H1 (cell line): ENCODE results near the gene COPS7A. TPM values are rescaled to one million over a fixed set of nuclear protein-coding genes. Genes with fewer than 3 reads are reported as not detected.
A peak's percentile ranks its signal among the peaks of the same experiment; 100 is the strongest.

Experiments
- CTCF ChIA-PET: fragments of 300-600 bp; sonication (Branson Sonifier 250); formaldehyde crosslinking; loops from one replicate; lab custom pipeline; 2021; ENCODE audit not compliant: partially characterized antibody; lab: Charles Lee
- POLR2A ChIA-PET: fragments of 300-600 bp; sonication (Branson Sonifier 250); formaldehyde crosslinking; loops from one replicate; lab custom pipeline; 2021; ENCODE audit warnings: inconsistent platforms; ENCODE audit not compliant: partially characterized antibody; lab: Charles Lee
- DNase-seq, 2 experiments: peaks; one replicate each; pipeline versions ENCODE4 v3.0.0 to v3.0.0-alpha.2; 2010 to 2022; ENCODE audit warnings: low spot score in 2 of 2, low read depth in 1 of 2, mixed read lengths in 1 of 2
- FAIRE-seq: peaks from 2 replicates; lab custom pipeline; 2011; peaks lifted over from hg19 to GRCh38; lab: Jason Lieb, UNC
- H2AFZ ChIP-seq: 2 replicates; pipeline ENCODE4 v1.8.1; 2012; ENCODE audit warnings: low read length, inconsistent platforms
- H2AK5ac ChIP-seq: 2 replicates; pipeline ENCODE4 v1.6.1; 2013; ENCODE audit warnings: low read depth, low read length
- H2BK120ac ChIP-seq: replicated peaks from 2 replicates; pipeline ENCODE3; 2013; ENCODE audit warnings: low read depth, low read length, inconsistent platforms
- H2BK12ac ChIP-seq: 2 replicates; pipeline ENCODE4 v1.6.1; 2013; ENCODE audit warnings: low read depth, low read length
- H2BK15ac ChIP-seq: 2 replicates; pipeline ENCODE4 v1.6.1; 2013; ENCODE audit warnings: low read length
- H2BK20ac ChIP-seq: 2 replicates; pipeline ENCODE4 v1.6.1; 2013; ENCODE audit warnings: low read length
- H2BK5ac ChIP-seq: 2 replicates; pipeline ENCODE4 v1.6.1; 2013; ENCODE audit warnings: low read depth, low read length
- H3K14ac ChIP-seq: 2 replicates; pipeline ENCODE4 v1.6.1; 2013; ENCODE audit warnings: inconsistent platforms; ENCODE audit not compliant: insufficient read length
- H3K18ac ChIP-seq: 2 replicates; pipeline ENCODE4 v1.6.1; 2013; ENCODE audit warnings: low read length; ENCODE audit errors: extremely low read depth
- H3K23ac ChIP-seq: 2 replicates; pipeline ENCODE4 v1.6.1; 2013; ENCODE audit warnings: inconsistent platforms; ENCODE audit not compliant: insufficient read length
- H3K23me2 ChIP-seq: 2 replicates; pipeline ENCODE4 v1.6.1; 2013; ENCODE audit warnings: low read depth, low read length
- H3K27ac ChIP-seq: 2 replicates; pipeline ENCODE4 v1.6.1; 2011; ENCODE audit warnings: low read depth, low read length, inconsistent platforms
- H3K27me3 ChIP-seq, 4 experiments: replicated peaks in 1 of 4; 1 replicate in 1 of 4; 2 replicates in 3 of 4; pipeline versions ENCODE4 v1.6.1 to v1.8.1; 2011 to 2013; ENCODE audit warnings: low read length in 3 of 4, mild to moderate bottlenecking in 3 of 4, inconsistent platforms in 2 of 4, mixed read lengths in 2 of 4, moderate library complexity in 1 of 4; ENCODE audit not compliant: control insufficient read depth in 3 of 4, insufficient read depth in 3 of 4; ENCODE audit errors: extremely low read depth in 1 of 4
- H3K36me3 ChIP-seq, 4 experiments: 2 replicates each; pipeline versions ENCODE4 v1.6.1 to v1.8.1; 2011 to 2013; ENCODE audit warnings: mild to moderate bottlenecking in 4 of 4, low read length in 3 of 4, moderate library complexity in 2 of 4, control low read depth in 1 of 4, inconsistent platforms in 1 of 4; ENCODE audit not compliant: insufficient read depth in 4 of 4, control insufficient read depth in 2 of 4
- H3K4ac ChIP-seq: replicated peaks from 2 replicates; pipeline ENCODE3; 2013; ENCODE audit warnings: low read length, low read depth, mixed read lengths, inconsistent platforms; ENCODE audit not compliant: insufficient read length
- H3K4me1 ChIP-seq, 4 experiments: replicated peaks in 1 of 4; 1 replicate in 1 of 4; 2 replicates in 3 of 4; pipeline versions ENCODE4 v1.6.1 to v1.8.1; 2011 to 2013; ENCODE audit warnings: low read length in 3 of 4, inconsistent platforms in 2 of 4, mixed read lengths in 1 of 4; ENCODE audit not compliant: insufficient read depth in 4 of 4, control insufficient read depth in 3 of 4
- H3K4me2 ChIP-seq, 2 experiments: 2 replicates each; pipeline versions ENCODE4 v1.6.1 to v1.8.1; 2011 to 2013; ENCODE audit warnings: low read depth in 2 of 2, low read length in 2 of 2, control low read depth in 1 of 2, inconsistent platforms in 1 of 2, mild to moderate bottlenecking in 1 of 2; ENCODE audit not compliant: insufficient read depth in 1 of 2
- H3K4me3 ChIP-seq, 4 experiments: fragments of 200-600, 300-600 bp in 1 of 4; sonication (generic), shearing (Covaris generic), sonication (Bioruptor Twin) in 1 of 4; 2 replicates each; pipeline versions ENCODE4 v1.5.1 to v1.8.1; 2011 to 2016; ENCODE audit warnings: low read length in 4 of 4, low read depth in 3 of 4, control low read depth in 2 of 4, inconsistent platforms in 2 of 4, mild to moderate bottlenecking in 2 of 4, mixed read lengths in 1 of 4, moderate library complexity in 1 of 4; ENCODE audit not compliant: insufficient read depth in 2 of 4; ENCODE audit errors: extremely low read depth in 1 of 4
- H3K56ac ChIP-seq: replicated peaks from 2 replicates; pipeline ENCODE3; 2013; ENCODE audit warnings: low read depth, mild to moderate bottlenecking, mixed read lengths, low read length, inconsistent platforms; ENCODE audit not compliant: insufficient read length
- H3K79me1 ChIP-seq: 2 replicates; pipeline ENCODE4 v1.6.1; 2013; ENCODE audit warnings: low read depth, low read length, control low read depth
- H3K79me2 ChIP-seq, 2 experiments: 2 replicates each; pipeline versions ENCODE4 v1.6.1 to v1.8.1; 2012 to 2013; ENCODE audit warnings: low read length in 2 of 2, mild to moderate bottlenecking in 2 of 2, inconsistent platforms in 1 of 2; ENCODE audit not compliant: insufficient read depth in 2 of 2, control insufficient read depth in 1 of 2
- H3K9ac ChIP-seq, 4 experiments: replicated peaks in 1 of 4; 1 replicate in 1 of 4; 2 replicates in 3 of 4; pipeline versions ENCODE4 v1.6.1 to v1.8.1; 2011 to 2013; ENCODE audit warnings: low read depth in 3 of 4, low read length in 3 of 4, control low read depth in 2 of 4, mild to moderate bottlenecking in 2 of 4, moderate library complexity in 2 of 4, inconsistent platforms in 1 of 4; ENCODE audit errors: extremely low read depth in 1 of 4
- H3K9me3 ChIP-seq, 2 experiments: 2 replicates each; pipeline versions ENCODE4 v1.6.1 to v1.8.1; 2012 to 2013; ENCODE audit warnings: mild to moderate bottlenecking in 2 of 2, moderate library complexity in 2 of 2, control low read depth in 1 of 2, inconsistent platforms in 1 of 2, low read depth in 1 of 2, low read length in 1 of 2, mixed read lengths in 1 of 2; ENCODE audit not compliant: insufficient read depth in 2 of 2
- H4K20me1 ChIP-seq, 2 experiments: replicated peaks in 1 of 2; 2 replicates each; pipeline versions ENCODE3 to v1.8.1; 2011 to 2013; ENCODE audit warnings: inconsistent platforms in 2 of 2, low read length in 2 of 2, mild to moderate bottlenecking in 1 of 2; ENCODE audit not compliant: insufficient read depth in 2 of 2, control insufficient read depth in 1 of 2
- H4K5ac ChIP-seq: 2 replicates; pipeline ENCODE4 v1.6.1; 2013; ENCODE audit warnings: low read length, low read depth, mixed read lengths, inconsistent platforms; ENCODE audit not compliant: insufficient read length
- H4K8ac ChIP-seq: 2 replicates; pipeline ENCODE4 v1.8.0; 2013; ENCODE audit warnings: mild to moderate bottlenecking, moderate library complexity, low read length, inconsistent platforms; ENCODE audit not compliant: insufficient read depth; ENCODE audit errors: extremely low read depth
- H4K91ac ChIP-seq: replicated peaks from 2 replicates; pipeline ENCODE3; 2013; ENCODE audit warnings: low read length, mixed read lengths, inconsistent platforms; ENCODE audit not compliant: insufficient read length
- CEBPB ChIP-seq: IDR thresholded peaks from 2 replicates; pipeline ENCODE4 v1.6.1; 2012; ENCODE audit warnings: low read depth, low read length
- TEAD4 ChIP-seq: IDR thresholded peaks from 2 replicates; pipeline ENCODE4 v1.6.1; 2012; ENCODE audit warnings: low read depth, low read length, inconsistent platforms, mixed read lengths
- WGBS, 2 experiments: shearing (Covaris generic) in 1 of 2; methylation state at CpG; one replicate each; pipeline versions ENCODE4 v1.1.6 to v1.1.7; 2013 to 2015; ENCODE audit warnings: low lambda C conversion rate in 2 of 2, mixed read lengths in 2 of 2, inconsistent platforms in 1 of 2, low coverage in 1 of 2, missing lambda C conversion rate in 1 of 2; ENCODE audit not compliant: insufficient replicate concordance in 2 of 2, insufficient coverage in 1 of 2, insufficient read length in 1 of 2; ENCODE audit errors: extremely low coverage in 1 of 2, missing lambda C conversion rate in 1 of 2; 5-methylcytosine and 5-hydroxymethylcytosine counted together
- polyA plus RNA-seq, 7 experiments: library from polyadenylated mRNA; depleted of rRNA in 3 of 7; stranded (reverse) in 5 of 7; unstranded in 2 of 7; fragments of >200 nt in 5 of 7; fragments of 200-250 nt in 2 of 7; gene quantifications; 1 replicate in 5 of 7; 2 replicates in 1 of 7; 4 replicates in 1 of 7; pipeline versions ENCODE4 v1.2.1 to v1.2.3, GENCODE V29; 2011 to 2013; ENCODE audit warnings: missing spikeins in 2 of 7, mixed read lengths in 2 of 7
- total RNA-seq: library from RNA; stranded (reverse); fragmentation: NEBNext Ultra II Directional; extraction: Animal tissue kit (Norgen Biotek cat#: 25700); gene quantifications from 2 replicates; pipeline ENCODE4 v1.2.1, GENCODE V29; 2021

The COPS7A gene
- total and polyA plus RNA-seq, 2 of the 8 experiments (the other 6 are each of a cell fraction or from before 2014, with no cell fraction given): 44.5 to 95.9 TPM

- Histone ChIP-seq H3K4ac (no peak overlapping the region), H3K9ac (no peak overlapping the region), H2BK20ac (no peak overlapping the region), H3K23ac (no peak overlapping the region), H4K20me1 (peaks cover 2 to 3% of the 10 kb centered on the region in 2 experiments), H3K4me1 (peaks cover 0 to 9% (median 7%) of the 10 kb centered on the region in 4 experiments; a peak in 6 of 7 replicates), H2BK120ac (no peak overlapping the region), H3K27ac (no peak overlapping the region), H3K4me3 (no peak overlapping the region), H3K14ac (no peak overlapping the region), H3K18ac (no peak overlapping the region), H2BK12ac (no peak overlapping the region), H3K27me3 (no peaks in the 10 kb centered on the region), H3K79me2 (peaks cover 18 to 87% of the 10 kb centered on the region in 2 experiments), H2AFZ (no peak overlapping the region), H4K5ac (no peak overlapping the region), H3K9me3 (no peaks in the 10 kb centered on the region), H3K4me2 (no peak overlapping the region), H2BK15ac (no peak overlapping the region), H4K91ac (no peak overlapping the region), H2AK5ac (no peak overlapping the region), H3K79me1 (peaks cover 16% of the 10 kb centered on the region), H3K36me3 (peaks cover 0 to 4% (median 2%) of the 10 kb centered on the region in 4 experiments; a peak in 3 of 8 replicates), H3K56ac (no peak overlapping the region), H3K23me2 (peaks cover 8% of the 10 kb centered on the region), H4K8ac (no peak overlapping the region), H2BK5ac (no peak overlapping the region)
- FAIRE-seq (no peak), DNase-seq (peak in 1 of 2 experiments; percentile 54)
- 65% methylated on average over 6 of the region's 6 CpGs; no CpG with 5 or more reads in 1 of the 2 experiments for WGBS, 2 experiments
- ChIA-PET CTCF (interaction anchor here (0.6 to 9.3 kb wide), 25 partner anchors 8 to 261 kb away, joined by 3 to 125 read pairs (median 4); partner anchors contain the start of genes ACRBP, COPS7A, LPAR5 and NOP2), POLR2A (interaction anchor here (0.6 to 6.5 kb wide), 7 partner anchors 9 to 306 kb away, joined by 3 to 72 read pairs (median 4); partner anchors contain the start of gene ING4)
- TF ChIP-seq TEAD4 (no peak), CEBPB (peak; percentile 69)
These were observed 39.2 kb upstream of the COPS7A start for GRCh38 chr12:6684609-6685008.
